MCF 10A (cell line): ENCODE results near the gene ADAM29. TPM values are rescaled to one million over a fixed set of nuclear protein-coding genes. Genes with fewer than 3 reads are reported as not detected.
"Not testable (repeated sequence)": the region's sequence is repeated elsewhere in the genome, so short reads cannot be mapped to it uniquely, and the experiment has no call there.

Experiments used
- BruUV-seq: library from RNA; stranded (reverse); fragments of 400-500 nt; replicated peaks from 2 replicates; lab custom pipeline; 2021; lab: Mats Ljungman, UMichigan
- CTCF ChIA-PET: fragments of 300-600 bp; sonication (Branson Sonifier 250); formaldehyde crosslinking; extraction: SDS; loops from one replicate; lab custom pipeline; 2021; ENCODE audit warnings: antibody characterized with exemption, inconsistent platforms; lab: Yijun Ruan, JAX
- POLR2A ChIA-PET: fragments of 300-600, 350-650 bp; sonication (Branson Sonifier 250); formaldehyde crosslinking; extraction: SDS; loops from one replicate; lab custom pipeline; 2020; ENCODE audit warnings: antibody characterized with exemption, inconsistent platforms; lab: Yijun Ruan, JAX
- DNase-seq: peaks from one replicate; pipeline ENCODE4 v3.0.0-alpha.2; 2018; ENCODE audit not compliant: unreplicated experiment
- H3K27ac Mint-ChIP-seq: one replicate; pipeline ENCODE4 v1.8.0; 2022; ENCODE audit warnings: mild to moderate bottlenecking, low read depth, mixed read lengths; ENCODE audit not compliant: unreplicated experiment
- H3K27me3 Mint-ChIP-seq: one replicate; pipeline ENCODE4 v1.8.0; 2022; ENCODE audit warnings: mixed read lengths; ENCODE audit not compliant: insufficient read depth, unreplicated experiment
- H3K36me3 Mint-ChIP-seq: one replicate; pipeline ENCODE4 v1.8.0; 2022; ENCODE audit warnings: mild to moderate bottlenecking, moderate library complexity, mixed read lengths; ENCODE audit not compliant: insufficient read depth, unreplicated experiment
- H3K4me1 Mint-ChIP-seq: one replicate; pipeline ENCODE4 v1.8.0; 2022; ENCODE audit warnings: mixed read lengths; ENCODE audit not compliant: insufficient read depth, unreplicated experiment
- H3K4me3 Mint-ChIP-seq: one replicate; pipeline ENCODE4 v1.8.0; 2022; ENCODE audit warnings: mild to moderate bottlenecking, moderate library complexity, mixed read lengths; ENCODE audit not compliant: unreplicated experiment
- H3K9me3 Mint-ChIP-seq: one replicate; pipeline ENCODE4 v1.8.0; 2022; ENCODE audit warnings: mixed read lengths; ENCODE audit not compliant: unreplicated experiment
- CTCF ChIP-seq: fragments of 200-600 bp; IDR thresholded peaks from one replicate; pipeline ENCODE4 v1.8.0; 2022; ENCODE audit warnings: antibody characterized with exemption, mild to moderate bottlenecking; ENCODE audit not compliant: unreplicated experiment
- intact Hi-C: fragments of 100-400 bp; cut with micrococcal nuclease; formaldehyde crosslinking; loops from 2 replicates; pipeline ENCODE4 v1.14.1; 2022
- total RNA-seq: library from RNA; stranded (reverse); gene quantifications from 2 replicates; pipeline ENCODE4 v1.2.3, GENCODE V29; 2022

The ADAM29 gene
- total RNA-seq, 1 experiment from 2014 or later = not detected

- no peaks in the 10 kb centered on the region for H3K27me3 Mint-ChIP-seq
- no peak overlapping the region for H3K27ac Mint-ChIP-seq
- TF ChIP-seq CTCF = no peak
- no peak for DNase-seq
- H3K9me3 Mint-ChIP-seq = no peaks in the 10 kb centered on the region
- intact Hi-C loops = no loop called here
- H3K4me1 Mint-ChIP-seq = no peaks in the 10 kb centered on the region
- no TSS peak for BruUV-seq
- ChIA-PET CTCF (no interaction called here), POLR2A (interaction anchor here (0.6 kb wide), 1 partner anchor 327 kb away, joined by 3 read pairs; no protein-coding TSS in a partner anchor)
- no peaks in the 10 kb centered on the region for H3K36me3 Mint-ChIP-seq
- H3K4me3 Mint-ChIP-seq = no peak overlapping the region
Measured at GRCh38 chr4:174973336-174973735, 55.2 kb downstream of the ADAM29 start.

GRCh38 chr4:174983128-174983750, 65.1 kb downstream of the ADAM29 start:
- no peaks in the 10 kb centered on the region for H3K4me1 Mint-ChIP-seq
- H3K27ac Mint-ChIP-seq = no peak overlapping the region
- H3K4me3 Mint-ChIP-seq = no peak overlapping the region
- no peaks in the 10 kb centered on the region for H3K36me3 Mint-ChIP-seq
- no peaks in the 10 kb centered on the region for H3K27me3 Mint-ChIP-seq
- POLR2A ChIA-PET = no interaction called here
- BruUV-seq = no TSS peak
- DNase-seq = no peak
- intact Hi-C loops = no loop called here
- H3K9me3 Mint-ChIP-seq = no peaks in the 10 kb centered on the region
- no peak for TF ChIP-seq CTCF
- CTCF ChIA-PET = no interaction called here

DNA sequence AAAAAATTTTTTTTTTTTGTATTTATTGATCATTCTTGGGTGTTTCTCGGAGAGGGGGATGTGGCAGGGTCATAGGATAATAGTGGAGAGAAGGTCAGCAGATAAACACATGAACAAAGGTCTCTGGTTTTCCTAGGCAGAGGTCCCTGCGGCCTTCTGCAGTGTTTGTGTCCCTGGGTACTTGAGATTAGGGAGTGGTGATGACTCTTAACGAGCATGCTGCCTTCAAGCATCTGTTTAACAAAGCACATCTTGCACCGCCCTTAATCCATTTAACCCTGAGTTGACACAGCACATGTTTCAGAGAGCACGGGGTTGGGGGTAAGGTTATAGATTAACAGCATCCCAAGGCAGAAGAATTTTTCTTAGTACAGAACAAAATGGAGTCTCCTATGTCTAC, 65.7 kb downstream of the ADAM29 start:
- DNase-seq, CTCF ChIA-PET, H3K4me1 Mint-ChIP-seq, BruUV-seq, H3K4me3 Mint-ChIP-seq, intact Hi-C loops, POLR2A ChIA-PET, H3K9me3 Mint-ChIP-seq, H3K27ac Mint-ChIP-seq, H3K36me3 Mint-ChIP-seq, H3K27me3 Mint-ChIP-seq: not testable (repeated sequence)

DNA sequence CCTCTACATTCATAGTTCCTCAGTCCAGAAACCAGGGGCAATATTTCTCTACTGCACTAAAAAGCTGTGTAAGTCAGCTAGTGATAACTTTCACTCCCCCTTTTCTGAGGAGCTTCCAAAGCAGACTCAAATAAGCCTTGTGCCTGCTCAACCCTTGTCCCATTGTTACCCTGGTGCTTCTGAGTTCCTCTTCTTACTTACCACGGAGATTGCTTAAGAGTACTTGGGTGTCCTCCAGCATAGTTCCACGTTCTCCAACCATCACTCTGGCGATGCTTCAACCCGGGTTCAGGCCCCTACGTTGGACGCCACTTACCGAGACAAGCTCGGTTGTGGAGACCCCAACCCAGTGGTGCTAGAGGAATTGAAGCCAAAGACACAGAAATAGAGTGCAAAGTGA, 71.6 kb downstream of the ADAM29 start:
- Mint-ChIP-seq H3K4me1 (no peaks in the 10 kb centered on the region), H3K27me3 (no peaks in the 10 kb centered on the region), H3K36me3 (no peaks in the 10 kb centered on the region), H3K9me3 (no peaks in the 10 kb centered on the region), H3K27ac (no peak overlapping the region), H3K4me3 (no peak overlapping the region)
- no peak for DNase-seq
- ChIA-PET CTCF (interaction anchor here (1.5 kb wide), 1 partner anchor 10 kb away, joined by 3 read pairs; no protein-coding TSS in a partner anchor), POLR2A (no interaction called here)
- no TSS peak for BruUV-seq
- no peak for TF ChIP-seq CTCF
- intact Hi-C loops = no loop called here

- intact Hi-C loops = no loop called here
- BruUV-seq = no TSS peak
- H3K4me3 Mint-ChIP-seq = no peak overlapping the region
Measured at GRCh38 chr4:174993916-174994315, 75.8 kb downstream of the ADAM29 start.

More at GRCh38 chr4:174993916-174994315, 75.8 kb downstream of the ADAM29 start:
- ChIA-PET POLR2A (no interaction called here), CTCF (no interaction called here)
- no peak overlapping the region for H3K27ac Mint-ChIP-seq
- no peak for DNase-seq
- H3K27me3 Mint-ChIP-seq = no peaks in the 10 kb centered on the region
- peaks cover 2% of the 10 kb centered on the region for H3K4me1 Mint-ChIP-seq
- H3K9me3 Mint-ChIP-seq = no peaks in the 10 kb centered on the region
- no peaks in the 10 kb centered on the region for H3K36me3 Mint-ChIP-seq
- TF ChIP-seq CTCF = no peak
